Stimulated activated naive CD8-positive, alpha-beta T cell treated with anti-CD3 and anti-CD28 coated beads, Interleukin-15, Interleukin-2, amounts not matched to agents 100 U/mL and 50 U/mL, for 24 hours (primary cell): ENCODE data around the gene ARMH1.
A peak's percentile ranks its signal among the peaks of the same experiment; 100 is the strongest.
"Not testable (repeated sequence)": the region's sequence is repeated elsewhere in the genome, so short reads cannot be mapped to it uniquely, and the experiment has no call there.

ENCODE experiments used
- ATAC-seq: fragments of 150-1000 bp; cut with Tn5 transposase; one replicate; pipeline ENCODE4 v1.10.0; 2021
- DNase-seq: peaks from one replicate; pipeline ENCODE4 v3.0.0; 2021

Gene ARMH1

DNA sequence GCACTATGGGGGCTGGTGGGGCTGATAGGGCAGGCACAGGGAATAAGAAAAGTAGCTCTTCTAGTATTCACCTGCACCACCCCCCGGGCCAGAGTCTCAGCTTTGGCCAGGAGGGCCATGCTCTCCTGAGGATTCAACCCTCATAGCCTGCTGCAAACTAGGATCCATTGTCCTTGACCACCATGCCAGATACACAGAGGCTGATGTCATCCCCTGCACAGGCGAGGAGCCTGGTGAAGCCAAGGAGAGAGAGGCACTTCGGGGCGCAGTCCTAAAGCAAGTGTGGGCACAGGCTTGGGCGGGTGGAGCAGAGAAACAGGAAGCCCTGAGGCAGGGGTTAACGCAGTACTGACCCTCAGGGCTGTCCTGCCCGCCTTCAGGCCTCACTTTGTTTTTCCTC, 29.7 kb upstream of the ARMH1 start:
- no peak for ATAC-seq
- no peak for DNase-seq

DNA sequence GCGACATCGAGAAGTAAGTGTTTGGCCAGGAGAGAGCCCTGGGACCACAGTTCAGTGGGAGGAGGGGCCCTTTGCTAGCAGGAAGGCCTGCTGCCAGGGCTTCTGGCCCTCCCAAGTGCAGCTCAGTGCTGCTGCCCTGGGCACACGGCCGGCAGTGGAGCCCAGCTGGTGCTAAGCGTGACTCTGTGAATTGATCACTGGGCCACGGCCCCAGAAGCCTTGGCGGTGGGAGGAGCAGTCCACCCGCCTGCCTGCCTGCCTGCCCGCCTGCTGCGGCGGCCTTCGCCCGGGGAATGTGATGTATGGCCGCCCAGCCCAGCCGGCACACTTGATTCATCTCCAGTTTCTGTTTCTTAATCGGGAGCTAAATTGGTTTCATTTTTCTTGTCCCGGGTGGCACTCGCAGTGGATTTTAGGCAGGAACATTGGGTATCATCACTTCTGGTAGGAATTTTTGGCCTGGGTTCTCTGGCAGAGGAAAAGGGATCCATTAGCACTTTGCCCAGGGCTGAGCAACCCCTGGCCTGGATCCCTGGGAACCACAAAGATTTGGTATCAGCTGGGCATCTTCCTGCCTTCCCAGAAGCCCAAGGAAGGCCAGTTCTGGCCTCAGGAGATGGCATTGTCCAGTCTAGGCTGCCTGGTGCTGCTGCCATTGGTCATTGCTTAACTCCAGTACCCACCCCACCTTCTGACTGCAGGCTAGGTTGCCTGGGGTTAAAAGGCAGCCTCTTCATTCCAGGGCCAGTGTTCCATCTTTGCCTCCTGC, 28.9 kb upstream of the ARMH1 start:
- no peak for DNase-seq
- ATAC-seq, result no peak

DNA sequence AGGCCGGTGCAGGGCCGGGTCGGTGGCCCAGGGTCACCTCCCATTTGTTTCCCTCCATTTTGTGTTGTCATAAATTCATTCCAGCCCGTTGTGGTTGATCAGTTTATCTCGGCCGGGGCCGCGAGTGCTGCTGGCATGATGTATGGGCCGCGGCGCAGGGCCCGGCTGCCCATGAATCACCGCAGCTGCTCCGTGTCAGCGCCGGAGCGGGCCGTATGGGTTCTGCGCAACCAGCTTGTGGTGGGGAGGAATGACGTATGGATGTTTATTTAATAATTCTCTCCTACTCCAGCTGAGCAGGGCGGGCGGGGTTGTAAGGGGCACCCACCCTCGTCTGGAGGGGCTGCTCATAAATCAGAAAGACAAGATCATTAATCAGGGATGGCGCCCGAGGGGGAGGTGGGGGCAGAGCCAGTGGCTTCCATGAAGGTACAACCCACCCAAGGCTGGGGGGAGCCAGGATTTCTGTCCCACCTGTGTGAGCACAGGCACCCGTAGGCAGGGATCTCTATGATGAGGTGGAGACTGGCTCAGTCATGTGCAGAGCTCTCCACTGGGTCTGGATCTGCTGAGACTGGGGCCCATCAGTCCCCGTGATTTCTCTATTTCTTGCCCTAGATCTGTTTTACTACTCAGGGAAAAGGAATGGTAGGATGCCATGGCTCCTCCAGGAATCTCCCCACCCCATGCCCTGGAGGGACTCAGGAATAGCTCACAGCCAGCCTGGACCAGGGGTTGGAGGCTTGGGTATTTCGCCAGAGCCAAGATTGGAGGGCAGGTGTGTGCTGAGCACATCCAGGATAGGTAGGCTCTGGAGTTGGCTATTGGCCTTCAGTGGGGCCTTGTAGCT, 28.0 kb upstream of the ARMH1 start:
- no peak for ATAC-seq
- no peak for DNase-seq

DNA sequence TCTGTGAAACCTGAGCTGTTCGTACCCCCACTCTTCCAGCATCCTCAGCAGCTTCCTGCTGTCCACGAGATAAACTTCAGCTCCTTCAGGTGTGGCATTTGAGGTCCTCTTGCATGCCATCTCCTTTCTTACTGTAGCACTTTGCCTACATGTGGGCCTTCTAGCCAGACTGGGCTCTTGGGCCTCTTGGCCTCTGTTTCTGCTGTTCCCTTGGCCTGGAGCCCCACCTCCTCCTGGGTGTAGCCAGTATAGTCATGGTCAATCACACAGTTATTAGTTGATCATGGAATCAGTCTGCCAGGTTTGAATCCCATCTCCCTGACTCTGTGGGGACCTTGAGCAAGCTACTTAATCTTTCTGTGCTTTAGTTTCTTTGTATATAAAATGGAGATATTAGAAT, 26.6 kb upstream of the ARMH1 start:
- ATAC-seq (no peak), DNase-seq (no peak)

DNA sequence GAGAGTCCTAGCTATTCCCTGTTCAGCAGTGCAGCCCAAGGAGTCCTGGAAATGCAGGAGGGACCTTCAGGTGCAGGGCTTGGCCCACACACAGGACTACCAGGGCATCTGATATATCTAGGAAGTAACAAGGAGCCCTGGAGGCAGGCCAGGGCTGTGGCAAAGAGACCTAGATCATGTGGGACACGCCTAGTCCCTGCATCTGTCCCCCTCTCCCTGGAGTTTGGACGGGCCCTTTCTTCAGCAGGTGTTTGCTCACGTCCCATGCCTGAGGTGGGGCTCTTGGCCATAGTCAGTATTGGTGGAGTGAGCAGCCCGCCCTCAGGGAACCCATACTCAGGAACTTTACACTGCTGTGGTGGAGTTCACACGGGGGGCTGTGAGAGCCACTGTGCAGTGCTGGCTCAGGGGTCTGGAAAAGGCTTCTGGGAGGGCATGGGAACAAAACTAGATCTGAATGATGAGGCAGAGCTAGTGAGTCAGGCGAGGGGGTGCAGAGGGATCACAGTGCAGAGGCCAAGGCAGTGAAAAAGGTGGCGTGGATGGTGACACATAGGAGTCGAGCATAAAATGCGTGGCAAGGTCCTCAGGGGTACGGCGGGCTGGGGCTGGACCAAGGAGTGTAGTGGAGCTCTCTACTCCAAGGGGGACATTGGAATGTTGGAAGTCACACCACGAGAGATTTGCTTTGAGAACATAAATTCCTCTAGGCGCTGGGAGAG, 25.8 kb upstream of the ARMH1 start:
- DNase-seq, result no peak

DNA sequence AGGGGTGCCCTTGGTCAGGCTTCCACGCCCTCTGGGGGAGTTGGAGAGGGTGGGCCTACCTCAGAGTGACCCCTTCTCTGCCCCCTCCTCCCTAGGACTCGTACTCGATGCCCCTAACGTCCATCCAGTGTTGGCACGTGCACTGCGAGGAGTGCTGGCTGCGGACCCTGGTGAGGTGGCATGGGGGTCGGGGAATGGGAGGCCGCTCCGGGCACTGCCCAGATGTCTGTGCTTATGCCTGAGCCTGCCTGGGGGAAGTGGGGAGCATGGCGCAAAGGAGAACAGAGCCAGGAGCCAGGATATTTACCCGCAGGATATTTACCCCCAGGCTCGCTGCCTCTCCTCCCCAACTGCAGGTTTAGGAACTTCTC, 24.7 kb upstream of the ARMH1 start:
- no peak for ATAC-seq

More for the DNA sequence above, 25.8 kb upstream of the ARMH1 start:
- no peak for ATAC-seq

DNA sequence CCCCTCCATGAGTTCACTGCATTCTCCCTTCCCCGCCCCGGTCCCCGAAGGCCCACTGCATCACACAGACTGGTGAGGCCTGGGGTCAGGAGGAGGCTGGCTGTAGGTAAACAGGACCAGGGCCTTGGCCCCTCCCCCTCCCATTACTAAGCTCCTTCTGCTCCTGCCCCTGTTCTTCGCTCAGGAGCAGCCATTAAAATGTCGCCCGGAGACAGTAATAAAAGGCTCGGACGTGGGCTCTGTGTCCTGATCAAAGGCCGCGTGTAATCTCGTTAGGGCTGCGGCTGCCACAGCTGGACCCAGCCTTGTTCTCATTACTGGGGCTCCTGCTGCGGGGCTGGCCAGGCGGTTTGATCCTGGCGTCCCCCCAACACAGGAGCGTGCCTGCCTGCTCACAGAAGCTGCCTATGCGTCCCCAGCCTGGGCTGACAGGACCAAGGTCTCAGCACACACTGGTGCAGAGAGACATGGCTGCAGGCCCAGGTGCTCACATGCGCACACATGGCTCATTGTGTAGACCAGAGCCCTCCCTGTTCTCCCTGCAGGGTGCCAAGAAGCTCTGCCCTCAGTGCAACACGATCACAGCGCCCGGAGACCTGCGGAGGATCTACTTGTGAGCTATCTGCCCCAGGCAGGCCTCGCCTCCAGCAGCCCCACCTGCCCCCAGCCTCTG, 24.2 kb upstream of the ARMH1 start:
- ATAC-seq (no peak), DNase-seq (no peak)

More for the DNA sequence above, 24.7 kb upstream of the ARMH1 start:
- DNase-seq, result no peak

DNA sequence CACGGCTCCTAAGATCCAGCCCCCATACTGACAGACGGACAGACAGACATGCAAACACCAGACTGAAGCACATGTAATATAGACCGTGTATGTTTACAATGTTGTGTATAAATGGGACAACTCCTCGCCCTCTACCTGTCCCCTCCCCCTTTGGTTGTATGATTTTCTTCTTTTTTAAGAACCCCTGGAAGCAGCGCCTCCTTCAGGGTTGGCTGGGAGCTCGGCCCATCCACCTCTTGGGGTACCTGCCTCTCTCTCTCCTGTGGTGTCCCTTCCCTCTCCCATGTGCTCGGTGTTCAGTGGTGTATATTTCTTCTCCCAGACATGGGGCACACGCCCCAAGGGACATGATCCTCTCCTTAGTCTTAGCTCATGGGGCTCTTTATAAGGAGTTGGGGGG, 23.4 kb upstream of the ARMH1 start:
- ATAC-seq (no peak), DNase-seq (no peak)

DNA sequence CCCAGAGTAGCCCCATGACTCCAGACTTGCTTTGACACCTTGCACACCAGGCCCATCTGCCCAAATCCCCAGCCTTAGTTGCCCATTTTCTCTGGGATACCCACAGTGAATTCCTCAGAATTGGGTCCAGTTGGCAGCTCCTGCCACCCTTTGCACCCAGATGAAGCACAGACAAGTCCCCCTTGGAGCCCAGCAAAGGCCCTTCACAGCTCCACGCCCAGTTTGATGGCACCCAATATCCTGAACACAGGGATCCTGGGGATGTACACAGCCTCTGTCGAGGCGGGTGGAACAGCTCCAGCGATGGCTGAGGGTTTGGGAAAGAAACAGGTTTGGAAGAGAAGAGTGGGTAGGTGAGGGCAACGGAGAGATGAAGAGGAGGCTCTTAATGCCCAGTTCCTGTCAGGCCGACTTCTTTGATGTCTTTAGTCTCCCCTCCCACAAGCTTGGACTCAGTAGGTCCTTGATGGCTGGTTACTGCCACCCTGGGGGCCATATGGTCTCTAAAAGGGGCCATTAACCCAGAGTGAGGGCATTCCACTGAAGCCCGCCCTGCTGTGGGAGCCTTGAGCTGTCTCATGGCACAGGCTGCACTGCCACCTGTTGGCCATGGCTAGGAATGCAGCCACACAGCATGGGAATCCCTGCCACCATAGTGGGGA, 21.9 kb upstream of the ARMH1 start:
- DNase-seq, result peak; percentile 83
- ATAC-seq, result peak; percentile 90

DNA sequence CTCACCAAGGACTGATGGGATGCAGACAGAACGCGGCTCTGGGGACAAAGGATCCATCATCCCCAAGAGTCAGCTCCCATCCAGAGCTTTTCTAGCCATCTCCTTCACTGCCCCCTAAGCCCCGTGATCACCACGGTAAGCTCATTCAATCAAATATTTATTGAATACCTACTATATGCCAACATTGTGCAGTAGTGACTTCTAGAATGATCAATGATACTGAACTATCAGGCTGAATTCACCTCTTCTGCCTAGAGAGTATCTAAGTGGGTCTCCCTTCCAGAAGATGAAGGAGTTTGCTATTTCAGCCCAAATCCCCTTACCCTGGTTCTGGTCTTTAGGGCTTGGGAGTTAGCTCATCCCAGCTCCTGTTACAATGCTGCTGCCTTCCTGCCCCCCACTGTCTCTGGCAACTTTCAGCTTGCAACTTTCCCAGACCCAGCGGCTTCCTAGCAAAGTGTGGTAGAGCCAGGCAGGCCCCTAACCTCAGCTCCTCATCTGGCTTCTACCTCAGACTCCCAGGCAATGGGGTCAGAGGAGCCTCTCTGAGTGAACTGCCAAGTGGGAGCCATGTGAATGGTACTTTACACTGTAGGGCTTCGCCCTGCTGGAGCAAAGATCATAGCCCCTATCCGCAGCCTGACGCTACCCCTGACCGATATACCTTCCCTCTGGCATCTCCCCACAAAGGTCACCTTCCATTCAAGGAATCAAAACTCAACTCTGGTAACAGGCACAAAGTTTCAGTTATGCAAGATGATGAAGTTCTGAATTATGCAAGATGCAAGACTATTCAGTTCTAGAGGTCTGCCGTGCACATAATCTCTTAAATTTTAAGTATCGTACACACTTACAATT, 21.2 kb upstream of the ARMH1 start:
- ATAC-seq (no peak), DNase-seq (no peak)

DNA sequence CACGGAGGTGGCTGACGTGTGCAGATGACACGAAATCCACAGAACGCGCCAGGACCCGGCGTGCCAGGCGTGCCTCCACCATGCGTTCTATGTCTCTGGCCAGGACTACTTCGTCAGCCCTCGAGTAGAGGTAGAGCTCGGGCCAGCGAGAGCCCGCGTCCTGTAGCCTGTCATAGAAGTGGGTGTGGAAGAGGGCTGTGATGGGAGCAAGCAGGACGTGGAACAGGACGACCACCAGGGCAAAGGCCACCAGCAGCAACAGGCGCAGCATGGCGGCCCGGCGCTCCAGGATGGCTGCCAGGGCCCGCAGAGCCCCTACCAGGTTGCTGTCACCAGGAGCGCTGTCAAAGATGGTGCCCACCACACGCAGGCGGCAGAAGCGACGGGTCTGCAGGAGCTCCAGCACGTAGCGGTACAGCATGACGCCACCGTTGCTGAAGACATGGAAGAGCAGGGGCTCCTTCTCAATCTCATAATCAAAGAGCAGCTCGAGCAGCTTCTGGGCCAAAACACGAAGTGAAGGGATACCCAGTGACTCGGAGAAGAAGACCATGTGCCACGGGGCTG, 19.8 kb upstream of the ARMH1 start:
- DNase-seq, result no peak
- no peak for ATAC-seq

DNA sequence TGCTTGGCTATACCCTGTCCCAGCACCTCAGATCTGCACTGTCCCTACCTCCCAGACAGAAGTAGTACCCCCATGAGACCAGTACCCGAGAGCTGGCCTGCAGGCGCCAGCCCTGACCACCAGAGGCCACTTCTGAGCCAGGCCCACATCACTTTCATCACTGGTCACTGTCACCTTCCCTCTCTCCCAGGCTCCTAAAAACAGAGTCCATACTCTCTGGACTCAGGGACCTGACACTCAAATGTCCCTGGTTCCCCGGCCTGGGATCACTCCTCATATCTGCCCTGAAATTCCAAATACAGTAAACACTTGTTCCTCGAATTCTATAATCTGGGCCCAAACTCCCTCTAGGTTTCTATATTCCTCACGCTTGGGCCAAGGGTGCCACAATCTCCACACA, 18.9 kb upstream of the ARMH1 start:
- no peak for ATAC-seq

DNA sequence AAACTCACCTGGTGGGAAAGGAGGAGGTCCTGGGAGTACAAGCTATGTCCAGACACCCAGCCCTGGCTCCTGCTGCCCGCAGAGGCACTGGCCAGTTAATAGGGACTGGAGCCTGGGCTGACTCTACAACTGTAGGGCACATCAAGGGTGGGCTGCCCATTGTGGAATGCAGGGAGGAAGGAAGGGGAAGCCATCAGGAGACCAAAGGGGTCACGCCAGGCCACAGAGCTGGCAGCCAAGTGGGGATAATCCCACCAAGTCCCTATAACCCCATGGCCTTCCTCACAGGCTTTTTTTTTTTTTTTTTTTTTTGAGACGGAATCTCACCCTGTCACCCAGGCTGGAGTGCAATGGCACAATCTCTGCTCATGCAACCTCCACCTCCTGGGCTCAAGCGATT, 14.9 kb upstream of the ARMH1 start:
- ATAC-seq, result no peak
- no peak for DNase-seq

More for the DNA sequence above, 18.9 kb upstream of the ARMH1 start:
- peak; percentile 23 for DNase-seq

DNA sequence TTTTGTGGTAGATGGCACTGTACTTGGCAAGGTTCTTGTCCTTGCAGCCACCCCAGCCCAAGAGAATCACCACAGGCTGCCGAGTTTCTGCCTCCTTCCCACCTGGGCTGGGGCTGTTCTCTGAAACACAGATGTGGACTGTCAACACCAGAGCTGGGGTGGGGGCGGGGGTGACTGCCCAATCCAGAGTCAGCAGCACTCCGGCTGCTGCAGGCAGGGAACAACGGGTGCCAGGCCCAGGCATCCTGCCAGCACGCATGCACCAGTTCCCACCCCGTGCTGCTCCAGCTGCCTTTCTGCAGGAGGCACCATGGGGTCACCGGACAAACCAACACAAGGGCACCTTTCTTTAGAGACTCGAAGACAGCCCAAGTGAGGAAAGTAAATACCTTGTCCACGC, 14.3 kb upstream of the ARMH1 start:
- ATAC-seq (no peak), DNase-seq (no peak)

DNA sequence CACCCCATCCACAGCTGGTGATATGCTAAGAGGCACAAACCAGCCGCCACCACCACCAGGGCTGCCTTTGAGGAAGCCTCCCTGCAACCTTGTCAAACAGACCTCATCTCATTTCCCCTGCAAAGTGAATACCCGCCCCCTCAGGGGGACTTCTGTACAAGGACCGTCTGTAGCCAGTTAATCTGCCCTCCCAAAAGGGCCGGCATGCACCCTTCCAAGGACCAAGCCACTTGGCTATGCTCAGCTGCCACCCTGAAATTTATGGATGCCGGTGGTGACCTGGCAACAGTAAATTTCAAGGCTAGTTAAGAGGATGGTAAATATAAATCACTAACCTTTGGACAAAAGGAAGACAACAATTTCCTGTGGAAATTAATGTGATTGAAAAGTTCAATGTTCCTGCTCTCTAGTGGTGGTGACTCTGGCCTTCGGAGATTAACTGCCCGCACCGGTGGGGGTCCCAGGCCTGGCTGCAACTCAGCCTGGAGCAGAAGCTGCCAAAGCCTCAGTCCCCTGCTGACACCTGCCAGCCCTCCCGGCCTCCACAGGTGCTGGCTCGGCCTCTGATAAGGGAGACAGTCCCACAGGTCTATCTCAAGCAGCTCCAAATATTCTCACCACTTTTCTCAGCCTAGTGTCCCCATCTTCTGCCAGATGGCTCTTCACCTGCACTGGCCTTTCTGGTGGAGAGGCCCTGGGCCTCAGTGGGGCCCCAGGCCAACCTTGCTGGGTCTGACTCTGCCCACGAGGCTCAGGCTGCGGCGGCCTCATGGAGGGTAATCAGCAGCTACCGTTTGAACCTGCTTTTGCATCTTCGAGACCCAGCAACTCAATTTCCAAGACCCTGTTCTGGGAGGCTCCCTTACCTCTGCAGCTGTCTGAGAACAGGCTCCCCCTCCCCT, 12.5 kb upstream of the ARMH1 start:
- ATAC-seq, result no peak

DNA sequence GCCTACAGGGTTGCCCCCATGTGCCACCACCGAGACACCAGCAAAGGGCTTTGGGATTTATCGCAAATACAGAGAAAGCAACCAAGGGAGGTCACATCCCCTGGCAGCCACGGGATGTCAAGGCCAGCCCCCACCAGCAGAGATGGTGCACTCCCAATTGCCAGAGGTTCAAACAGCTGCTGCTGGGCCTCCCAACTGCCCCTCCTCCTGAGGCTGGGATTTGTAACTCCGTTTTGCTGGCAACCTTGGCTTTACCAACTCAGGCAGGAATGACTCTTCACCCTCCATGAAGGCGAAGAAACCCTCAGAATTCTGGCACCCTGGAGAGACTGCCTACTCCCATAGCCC, 11.9 kb upstream of the ARMH1 start:
- ATAC-seq (no peak), DNase-seq (no peak)

More for the DNA sequence above, 12.5 kb upstream of the ARMH1 start:
- no peak for DNase-seq

DNA sequence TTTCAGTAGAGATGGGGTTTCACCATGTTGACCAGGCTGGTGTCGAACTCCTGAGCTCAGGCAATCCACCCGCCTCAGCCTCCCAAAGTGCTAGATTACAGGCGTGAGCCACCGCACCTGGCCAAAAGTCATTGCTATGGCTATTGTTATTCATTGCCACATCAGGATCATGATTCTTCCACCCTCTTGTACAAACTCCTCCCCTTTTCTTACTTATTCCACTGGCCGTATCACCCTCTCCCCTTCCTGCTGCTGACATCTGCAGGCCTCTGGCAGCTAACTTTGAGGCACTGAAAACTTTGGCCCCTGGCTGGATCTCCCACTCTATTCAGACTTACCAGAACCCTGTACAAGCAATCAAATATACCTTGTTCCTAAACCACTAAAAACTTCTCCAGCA, 11.1 kb upstream of the ARMH1 start:
- DNase-seq (no peak), ATAC-seq (no peak)

DNA sequence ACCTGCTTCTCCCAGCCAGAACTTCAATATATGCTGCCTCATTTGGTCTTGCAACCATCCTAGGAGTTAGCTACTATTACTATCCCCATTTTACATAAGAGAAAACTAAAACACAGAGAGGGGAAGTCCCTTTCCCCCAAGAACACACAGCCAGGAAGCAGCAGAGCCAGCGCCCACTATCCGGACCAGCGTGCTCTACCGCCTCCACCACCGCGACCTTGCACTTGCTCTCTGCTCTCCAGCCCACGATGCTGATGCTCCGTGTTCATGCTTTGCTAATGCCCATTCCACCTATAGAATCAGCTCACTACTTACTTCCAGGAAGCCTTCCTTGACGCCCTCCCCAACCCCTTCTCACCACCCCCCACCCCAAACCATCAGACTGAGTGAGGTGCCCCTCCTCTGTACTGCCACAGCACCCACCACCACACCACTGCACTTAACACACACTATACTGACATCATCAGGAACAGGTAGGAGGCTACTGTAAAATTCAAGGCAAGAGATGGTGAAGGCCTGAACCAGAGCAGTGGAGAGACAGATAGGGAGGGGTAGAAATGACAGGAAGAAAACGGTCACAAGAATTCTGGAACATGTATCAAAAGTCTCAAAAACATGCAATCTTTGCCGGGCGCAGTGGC, 9.7 kb upstream of the ARMH1 start:
- ATAC-seq (peak; percentile 80), DNase-seq (peak; percentile 52)

DNA sequence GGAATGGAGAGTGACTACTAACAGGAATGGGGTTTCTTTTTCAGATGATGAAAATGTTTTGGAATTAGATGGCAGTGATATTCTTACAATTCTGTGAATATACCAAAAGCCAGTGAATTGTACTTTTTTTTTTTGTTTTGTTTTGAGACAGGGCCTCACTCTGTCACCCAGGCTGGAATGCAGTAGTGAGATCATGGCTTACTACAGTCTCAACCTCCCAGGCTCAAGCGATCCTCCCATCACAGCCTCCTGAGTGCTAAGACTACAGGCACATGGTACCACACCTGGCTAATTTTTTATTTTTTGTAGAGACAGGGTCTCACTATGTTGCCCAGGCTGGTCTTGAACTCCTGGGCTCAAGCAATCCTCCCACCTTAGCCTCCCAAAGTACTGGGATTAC, 7.8 kb upstream of the ARMH1 start:
- ATAC-seq, DNase-seq: not testable (repeated sequence)
